Colonic mucosa (tissue), 4 donors: ENCODE data around the gene MAL. TPM values are rescaled to one million over a fixed set of nuclear protein-coding genes. Genes with fewer than 3 reads are reported as not detected.

Experiments
- DNase-seq: peaks from one replicate; pipeline ENCODE4 v3.0.0-alpha.2; 2020
- H3K27ac ChIP-seq: fragments of 200-600 bp; one replicate; pipeline ENCODE4 v1.8.0; 2021
- H3K27me3 ChIP-seq: fragments of 200-600 bp; one replicate; pipeline ENCODE4 v1.8.0; 2021
- H3K36me3 ChIP-seq: fragments of 200-600 bp; one replicate; pipeline ENCODE4 v1.8.0; 2021
- H3K4me1 ChIP-seq: fragments of 200-600 bp; one replicate; pipeline ENCODE4 v1.8.0; 2021; ENCODE audit warnings: mild to moderate bottlenecking
- H3K4me3 ChIP-seq: fragments of 200-600 bp; one replicate; pipeline ENCODE4 v1.8.0; 2021
- H3K9ac ChIP-seq, 2 donors: one replicate each; pipeline ENCODE4 v1.7.0; 2013; ENCODE audit warnings: control low read depth in 2 of 2, low read depth in 2 of 2, low read length in 2 of 2
- H3K9me3 ChIP-seq: fragments of 200-600 bp; one replicate; pipeline ENCODE4 v1.8.0; 2021
- CTCF ChIP-seq: fragments of 200-600 bp; IDR thresholded peaks from one replicate; pipeline ENCODE4 v1.8.0; 2022; ENCODE audit warnings: antibody characterized with exemption, mild to moderate bottlenecking
- intact Hi-C: fragments of 100-400 bp; cut with DNase I; formaldehyde crosslinking; loops from one replicate; pipeline ENCODE4 v1.14.1; 2022
- total RNA-seq, 2 donors: library from RNA; stranded (reverse); fragmentation: NEBNext Ultra II Directional in 1 of 2; extraction: Animal tissue kit (Norgen Biotek cat#: 25700) in 1 of 2; gene quantifications; one replicate each; pipeline ENCODE4 v1.2.1, GENCODE V29; 2021
- donor health status: healthy.
- donor health status: DM: no; HTN: no; CAD: no.
- donor health status: DM: no; HTN: no; CAD: no.

MAL gene
- total RNA-seq, 2 donors from 2014 or later, result 0.54 to 3.5 TPM

GRCh38 chr2:95039978-95040377 lies 14.5 kb downstream of the MAL start:
- no peaks in the 10 kb centered on the region for H3K9me3 ChIP-seq
- no peak overlapping the region for H3K9ac ChIP-seq
- no peak overlapping the region for H3K27ac ChIP-seq
- TF ChIP-seq CTCF, result no peak
- intact Hi-C loops, result no loop called here
- H3K4me1 ChIP-seq, result no peaks in the 10 kb centered on the region
- no peak overlapping the region for H3K4me3 ChIP-seq
- DNase-seq, result no peak
- no peaks in the 10 kb centered on the region for H3K36me3 ChIP-seq
- H3K27me3 ChIP-seq, result no peaks in the 10 kb centered on the region

- no peak overlapping the region for H3K4me3 ChIP-seq
- H3K36me3 ChIP-seq, result no peaks in the 10 kb centered on the region
- H3K27ac ChIP-seq, result no peak overlapping the region
- H3K9me3 ChIP-seq, result no peaks in the 10 kb centered on the region
- intact Hi-C loops, result no loop called here
- no peaks in the 10 kb centered on the region for H3K27me3 ChIP-seq
- no peak for TF ChIP-seq CTCF
- H3K4me1 ChIP-seq, result no peaks in the 10 kb centered on the region
- no peak overlapping the region for H3K9ac ChIP-seq
- DNase-seq, result no peak
Measured at GRCh38 chr2:95040426-95040825, 14.9 kb downstream of the MAL start.

- Histone ChIP-seq H3K9me3 (no peaks in the 10 kb centered on the region), H3K36me3 (no peaks in the 10 kb centered on the region), H3K27me3 (no peaks in the 10 kb centered on the region), H3K9ac (no peak overlapping the region), H3K27ac (no peak overlapping the region), H3K4me1 (no peaks in the 10 kb centered on the region), H3K4me3 (no peak overlapping the region)
- no peak for DNase-seq
- intact Hi-C loops, result no loop called here
- TF ChIP-seq CTCF, result no peak
Measured at GRCh38 chr2:95041060-95041823, 15.7 kb downstream of the MAL start.

- no peak overlapping the region for H3K9ac ChIP-seq
- no peaks in the 10 kb centered on the region for H3K36me3 ChIP-seq
- no peak for DNase-seq
- intact Hi-C loops, result no loop called here
- no peaks in the 10 kb centered on the region for H3K9me3 ChIP-seq
- no peak overlapping the region for H3K27ac ChIP-seq
- no peaks in the 10 kb centered on the region for H3K4me1 ChIP-seq
- TF ChIP-seq CTCF, result no peak
- H3K4me3 ChIP-seq, result no peak overlapping the region
- H3K27me3 ChIP-seq, result no peaks in the 10 kb centered on the region
Measured at GRCh38 chr2:95041824-95042442, 16.4 kb downstream of the MAL start.

- H3K36me3 ChIP-seq, result no peaks in the 10 kb centered on the region
- no peak for TF ChIP-seq CTCF
- intact Hi-C loops, result no loop called here
- no peak overlapping the region for H3K4me3 ChIP-seq
- no peak for DNase-seq
- no peaks in the 10 kb centered on the region for H3K27me3 ChIP-seq
- H3K27ac ChIP-seq, result no peak overlapping the region
- H3K9ac ChIP-seq, result no peak overlapping the region
- no peaks in the 10 kb centered on the region for H3K4me1 ChIP-seq
- H3K9me3 ChIP-seq, result no peaks in the 10 kb centered on the region
Measured at GRCh38 chr2:95042472-95043271, 17.2 kb downstream of the MAL start.
